ENCODE data around the gene RPL27A.
A peak's percentile ranks its signal among the peaks of the same experiment; 100 is the strongest.

The RPL27A gene

DNA sequence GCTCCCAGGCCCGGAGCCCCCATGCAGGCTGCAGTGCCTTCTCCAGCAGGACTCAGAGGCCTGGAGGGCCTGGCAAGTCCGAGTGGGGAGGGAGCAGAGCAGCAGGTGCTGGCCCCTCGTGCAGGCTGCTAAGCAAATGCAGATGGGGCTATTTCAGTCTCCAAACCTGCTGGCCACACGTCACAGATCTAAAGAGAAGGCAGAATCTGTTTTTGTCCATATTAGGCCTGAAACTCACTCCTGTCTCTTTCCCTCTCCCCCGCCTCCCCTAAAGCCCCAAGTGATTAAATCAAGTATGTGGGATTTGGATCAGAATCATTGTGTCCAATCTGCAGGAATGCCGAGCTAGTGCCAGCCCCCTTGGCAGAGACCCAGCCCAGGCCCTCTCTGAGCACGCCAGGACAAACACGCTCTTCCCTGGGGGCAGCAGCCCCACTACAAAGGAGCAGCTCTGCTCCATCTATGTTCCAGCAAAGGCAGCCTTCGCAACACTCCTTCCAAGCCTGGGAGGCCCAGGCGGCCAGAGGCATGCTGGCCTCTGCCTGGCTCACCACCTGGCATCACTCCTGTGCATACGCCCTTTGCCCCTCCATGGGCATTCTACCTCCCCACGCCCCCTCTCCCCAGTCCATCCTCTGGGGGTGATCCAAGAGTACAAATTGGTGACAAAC lies 26.5 kb downstream of the RPL27A start:
- Histone ChIP-seq H3K27me3 (ENCODE audit: control insufficient read depth in 1 of 2, insufficient read depth in 2 of 2, low read length in 2 of 2) (no peaks in the 10 kb centered on the region), H3K27ac (ENCODE audit: low read depth, low read length) (peak overlapping the region; percentile 43), H3K4me1 (ENCODE audit: control insufficient read depth in 1 of 2, insufficient read depth in 2 of 2, low read length in 2 of 2) (peaks cover 7 to 8% of the 10 kb centered on the region in 2 donors), H3K9me3 (ENCODE audit: control insufficient read depth in 1 of 2, low read length in 2 of 2) (no peaks in the 10 kb centered on the region), H3K9ac (ENCODE audit: low read depth in 1 of 2, low read length in 2 of 2) (no peak overlapping the region), H3K4me3 (ENCODE audit: low read depth in 1 of 2, low read length in 2 of 2) (no peak overlapping the region), H3K36me3 (ENCODE audit: control insufficient read depth in 1 of 2, insufficient read depth in 2 of 2, low read length in 2 of 2) (peaks cover 11 to 66% of the 10 kb centered on the region in 2 donors)

DNA sequence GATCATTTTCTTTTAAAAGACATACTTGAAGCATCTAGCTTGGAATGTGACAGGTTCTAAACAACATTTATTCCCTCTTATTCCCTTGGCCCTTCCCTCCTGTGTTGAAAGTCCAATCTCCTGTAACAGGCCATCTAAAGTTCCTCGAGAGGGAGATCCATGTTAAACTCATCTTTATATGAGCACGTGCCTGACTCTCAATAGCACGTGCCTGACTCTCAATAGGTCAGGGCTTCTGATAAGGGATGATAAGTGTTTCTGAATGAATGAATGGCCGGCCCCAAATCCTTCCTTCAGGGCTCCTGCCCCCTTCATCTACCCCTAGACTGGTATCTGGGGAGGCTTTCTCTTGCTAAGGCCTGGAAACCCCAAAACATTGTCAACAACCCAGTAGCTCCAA lies 27.2 kb downstream of the RPL27A start:
- Histone ChIP-seq H3K9ac (ENCODE audit: low read depth in 1 of 2, low read length in 2 of 2) (no peak overlapping the region), H3K4me3 (ENCODE audit: low read depth in 1 of 2, low read length in 2 of 2) (no peak overlapping the region), H3K27ac (ENCODE audit: low read depth, low read length) (peak overlapping the region; percentile 43), H3K9me3 (ENCODE audit: control insufficient read depth in 1 of 2, low read length in 2 of 2) (no peaks in the 10 kb centered on the region), H3K27me3 (ENCODE audit: control insufficient read depth in 1 of 2, insufficient read depth in 2 of 2, low read length in 2 of 2) (no peaks in the 10 kb centered on the region), H3K4me1 (ENCODE audit: control insufficient read depth in 1 of 2, insufficient read depth in 2 of 2, low read length in 2 of 2) (peaks cover 7 to 14% of the 10 kb centered on the region in 2 donors), H3K36me3 (ENCODE audit: control insufficient read depth in 1 of 2, insufficient read depth in 2 of 2, low read length in 2 of 2) (peaks cover 11 to 69% of the 10 kb centered on the region in 2 donors)

DNA sequence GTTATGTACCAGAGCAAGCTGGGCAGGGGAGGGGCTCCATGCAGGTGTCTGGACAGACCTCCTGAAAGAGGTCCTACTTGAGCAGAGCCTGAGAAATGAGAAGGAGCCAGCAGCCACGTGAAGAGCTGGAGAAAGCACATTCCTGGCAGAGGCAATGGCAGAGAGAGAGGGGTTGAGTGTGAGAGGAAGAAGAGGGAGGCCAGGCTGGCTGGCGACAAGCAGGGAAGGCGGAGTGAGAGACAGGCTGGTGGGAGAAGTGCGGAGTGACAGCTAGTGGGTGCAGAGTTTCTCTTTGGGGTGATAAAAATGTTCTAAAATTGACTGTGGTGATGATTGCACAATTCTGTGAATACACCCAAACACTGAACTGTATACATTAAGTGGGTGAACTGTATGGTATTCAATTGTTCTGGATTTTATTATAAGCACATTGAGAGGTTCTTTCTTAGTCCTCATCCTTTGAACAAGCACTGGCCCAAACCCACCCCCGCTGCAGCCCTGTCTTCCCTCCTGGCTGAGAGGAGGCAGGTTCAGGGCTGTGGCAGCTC lies 29.4 kb downstream of the RPL27A start:
- Histone ChIP-seq H3K36me3 (ENCODE audit: control insufficient read depth in 1 of 2, insufficient read depth in 2 of 2, low read length in 2 of 2) (peaks cover 17 to 70% of the 10 kb centered on the region in 2 donors), H3K4me3 (ENCODE audit: low read depth in 1 of 2, low read length in 2 of 2) (no peak overlapping the region), H3K27me3 (ENCODE audit: control insufficient read depth in 1 of 2, insufficient read depth in 2 of 2, low read length in 2 of 2) (no peaks in the 10 kb centered on the region), H3K9me3 (ENCODE audit: control insufficient read depth in 1 of 2, low read length in 2 of 2) (no peaks in the 10 kb centered on the region), H3K4me1 (ENCODE audit: control insufficient read depth in 1 of 2, insufficient read depth in 2 of 2, low read length in 2 of 2) (peaks cover 7 to 15% of the 10 kb centered on the region in 2 donors), H3K27ac (ENCODE audit: low read depth, low read length) (no peak overlapping the region), H3K9ac (ENCODE audit: low read depth in 1 of 2, low read length in 2 of 2) (no peak overlapping the region)

DNA sequence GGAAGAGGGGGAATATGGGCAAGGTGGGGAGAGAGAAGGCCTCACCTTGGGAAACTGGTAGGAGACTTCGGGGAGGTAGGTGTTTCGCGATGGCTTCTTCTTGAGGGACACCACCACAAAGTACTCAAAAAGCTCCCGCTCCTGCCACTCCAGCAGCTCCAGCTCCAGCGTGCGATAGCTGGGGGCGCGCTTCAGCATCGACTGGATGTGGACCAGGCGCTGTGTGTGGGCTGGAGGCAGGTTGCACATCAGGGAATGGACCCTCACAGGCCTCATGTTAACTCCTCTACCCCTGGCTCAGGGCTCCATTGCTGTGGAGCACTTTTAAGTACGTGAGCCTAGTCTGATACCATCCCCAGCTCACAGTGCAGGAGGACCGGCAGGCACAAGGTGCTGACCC lies 29.9 kb downstream of the RPL27A start:
- H3K27ac ChIP-seq (ENCODE audit: low read depth, low read length): no peak overlapping the region
- H3K27me3 ChIP-seq (ENCODE audit: control insufficient read depth in 1 of 2, insufficient read depth in 2 of 2, low read length in 2 of 2): no peaks in the 10 kb centered on the region
- H3K9me3 ChIP-seq (ENCODE audit: control insufficient read depth in 1 of 2, low read length in 2 of 2): no peaks in the 10 kb centered on the region
- H3K36me3 ChIP-seq (ENCODE audit: control insufficient read depth in 1 of 2, insufficient read depth in 2 of 2, low read length in 2 of 2): peaks cover 16 to 70% of the 10 kb centered on the region in 2 donors
- no peak overlapping the region for H3K9ac ChIP-seq (ENCODE audit: low read depth in 1 of 2, low read length in 2 of 2)
- H3K4me3 ChIP-seq (ENCODE audit: low read depth in 1 of 2, low read length in 2 of 2): no peak overlapping the region
- H3K4me1 ChIP-seq (ENCODE audit: control insufficient read depth in 1 of 2, insufficient read depth in 2 of 2, low read length in 2 of 2): peaks cover 12 to 21% of the 10 kb centered on the region in 2 donors

DNA sequence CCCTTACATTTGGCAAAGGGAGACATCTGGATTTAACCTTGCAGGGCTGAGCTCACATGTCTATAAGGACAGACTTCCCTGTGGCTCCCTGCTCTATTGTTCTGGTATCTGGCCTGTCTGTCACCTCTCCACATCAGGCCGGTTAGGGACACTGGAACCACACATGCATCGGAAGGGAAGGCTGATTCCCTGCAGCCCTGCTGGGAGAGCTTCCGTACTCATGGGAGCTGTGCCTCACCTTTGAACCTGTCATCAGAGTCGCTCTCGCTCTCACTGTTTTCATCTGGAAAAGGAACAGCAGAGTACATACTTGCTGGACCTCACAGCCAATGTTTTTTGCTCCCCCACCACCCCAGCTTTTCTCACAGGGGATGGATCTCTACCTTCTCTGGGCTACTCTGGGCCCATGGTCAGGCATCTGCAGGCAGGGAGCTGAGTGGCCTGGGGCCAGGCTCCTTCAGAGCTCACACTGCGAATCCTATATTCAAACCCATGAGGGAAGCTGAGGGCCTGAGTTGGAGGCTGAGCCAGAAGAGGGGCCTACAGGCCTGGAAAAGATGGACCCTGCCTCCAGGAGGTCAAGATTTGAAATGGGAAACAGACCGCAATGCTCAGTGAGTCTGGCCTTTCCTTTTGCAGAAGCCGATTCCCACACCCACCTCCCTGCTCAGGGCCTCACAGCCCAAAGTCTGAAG lies 31.3 kb downstream of the RPL27A start:
- H3K4me1 ChIP-seq (ENCODE audit: control insufficient read depth in 1 of 2, insufficient read depth in 2 of 2, low read length in 2 of 2): peaks cover 25 to 32% of the 10 kb centered on the region in 2 donors
- H3K27me3 ChIP-seq (ENCODE audit: control insufficient read depth in 1 of 2, insufficient read depth in 2 of 2, low read length in 2 of 2): no peaks in the 10 kb centered on the region
- peaks cover 18 to 66% of the 10 kb centered on the region in 2 donors for H3K36me3 ChIP-seq (ENCODE audit: control insufficient read depth in 1 of 2, insufficient read depth in 2 of 2, low read length in 2 of 2)
- H3K4me3 ChIP-seq (ENCODE audit: low read depth in 1 of 2, low read length in 2 of 2): no peak overlapping the region
- no peak overlapping the region for H3K9ac ChIP-seq (ENCODE audit: low read depth in 1 of 2, low read length in 2 of 2)
- no peaks in the 10 kb centered on the region for H3K9me3 ChIP-seq (ENCODE audit: control insufficient read depth in 1 of 2, low read length in 2 of 2)
- no peak overlapping the region for H3K27ac ChIP-seq (ENCODE audit: low read depth, low read length)

DNA sequence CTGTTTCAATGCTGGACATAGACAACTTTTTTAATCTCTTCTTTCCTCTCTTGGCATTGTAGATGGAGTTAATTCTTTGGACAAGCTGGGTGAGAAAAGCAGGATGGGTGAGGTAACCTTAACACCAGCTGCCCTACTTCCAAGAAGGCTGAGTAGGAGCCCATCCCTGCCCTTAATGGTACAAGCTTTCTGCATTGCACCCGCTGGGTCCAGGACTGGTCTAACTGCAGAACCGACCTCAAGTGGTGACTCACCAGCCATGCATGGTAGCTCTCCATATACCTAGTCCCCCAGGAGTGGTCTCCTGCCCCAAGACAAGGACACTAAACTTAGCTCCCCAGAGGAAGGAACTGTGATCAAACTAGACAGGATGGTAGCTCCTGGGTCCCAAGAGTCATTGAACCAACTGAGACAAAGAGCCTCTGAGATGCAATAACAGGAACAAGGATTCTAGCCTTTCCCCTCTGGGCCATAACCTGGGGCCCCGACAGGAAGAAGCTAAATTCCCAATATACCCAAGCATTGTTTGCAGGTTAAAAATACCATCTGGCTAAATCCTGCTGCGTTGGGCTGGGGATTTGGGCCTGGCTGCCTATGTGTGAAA lies 32.1 kb downstream of the RPL27A start:
- H3K4me1 ChIP-seq (ENCODE audit: control insufficient read depth in 1 of 2, insufficient read depth in 2 of 2, low read length in 2 of 2): peaks cover 28 to 35% of the 10 kb centered on the region in 2 donors
- H3K27me3 ChIP-seq (ENCODE audit: control insufficient read depth in 1 of 2, insufficient read depth in 2 of 2, low read length in 2 of 2): no peaks in the 10 kb centered on the region
- H3K27ac ChIP-seq (ENCODE audit: low read depth, low read length): no peak overlapping the region
- peaks cover 18 to 60% of the 10 kb centered on the region in 2 donors for H3K36me3 ChIP-seq (ENCODE audit: control insufficient read depth in 1 of 2, insufficient read depth in 2 of 2, low read length in 2 of 2)
- no peaks in the 10 kb centered on the region for H3K9me3 ChIP-seq (ENCODE audit: control insufficient read depth in 1 of 2, low read length in 2 of 2)
- no peak overlapping the region for H3K9ac ChIP-seq (ENCODE audit: low read depth in 1 of 2, low read length in 2 of 2)
- H3K4me3 ChIP-seq (ENCODE audit: low read depth in 1 of 2, low read length in 2 of 2): no peak overlapping the region

DNA sequence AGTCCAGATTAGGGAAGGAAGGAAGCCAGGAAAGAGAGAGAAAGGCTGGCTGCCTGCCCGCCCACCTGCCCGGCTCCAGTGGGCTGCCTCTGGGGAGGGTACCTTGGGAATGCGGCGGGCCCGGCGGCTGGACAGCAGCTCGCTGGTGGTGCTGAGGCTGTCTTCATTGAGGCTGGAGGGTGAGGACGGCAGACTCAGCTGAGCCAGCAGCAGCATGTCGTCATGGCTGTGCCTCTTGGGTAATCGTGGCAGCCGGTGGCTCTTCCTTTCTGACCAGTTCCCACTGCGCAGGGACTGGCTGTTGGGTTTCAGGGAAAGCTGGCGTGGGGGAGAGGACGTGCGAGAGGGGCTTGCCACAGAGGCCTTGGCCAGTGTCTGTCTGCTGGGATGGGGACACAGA lies 32.9 kb downstream of the RPL27A start:
- H3K4me1 ChIP-seq (ENCODE audit: control insufficient read depth in 1 of 2, insufficient read depth in 2 of 2, low read length in 2 of 2): peaks cover 33 to 41% of the 10 kb centered on the region in 2 donors
- no peaks in the 10 kb centered on the region for H3K27me3 ChIP-seq (ENCODE audit: control insufficient read depth in 1 of 2, insufficient read depth in 2 of 2, low read length in 2 of 2)
- peak overlapping the region; percentile 17 for H3K27ac ChIP-seq (ENCODE audit: low read depth, low read length)
- peaks cover 17 to 58% of the 10 kb centered on the region in 2 donors for H3K36me3 ChIP-seq (ENCODE audit: control insufficient read depth in 1 of 2, insufficient read depth in 2 of 2, low read length in 2 of 2)
- no peak overlapping the region for H3K9ac ChIP-seq (ENCODE audit: low read depth in 1 of 2, low read length in 2 of 2)
- H3K4me3 ChIP-seq (ENCODE audit: low read depth in 1 of 2, low read length in 2 of 2): no peak overlapping the region
- no peaks in the 10 kb centered on the region for H3K9me3 ChIP-seq (ENCODE audit: control insufficient read depth in 1 of 2, low read length in 2 of 2)

DNA sequence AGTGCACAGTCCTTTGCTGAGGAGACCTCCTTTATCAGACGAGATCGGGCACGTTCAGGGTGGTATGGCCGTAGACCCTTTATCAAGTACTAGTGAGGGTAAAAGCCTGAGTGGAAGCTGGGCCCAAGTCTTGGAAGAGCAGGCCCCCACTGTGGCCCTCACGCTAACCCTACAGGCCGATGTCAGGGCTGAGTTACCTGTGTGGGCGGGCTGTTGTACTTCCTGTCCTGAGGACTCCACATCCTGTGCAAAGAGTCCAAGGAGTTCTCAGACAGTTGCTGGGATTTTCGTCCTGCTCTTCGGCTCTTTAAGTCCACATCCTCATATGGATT lies 34.9 kb downstream of the RPL27A start:
- Histone ChIP-seq H3K9ac (ENCODE audit: low read depth in 1 of 2, low read length in 2 of 2) (no peak overlapping the region), H3K36me3 (ENCODE audit: control insufficient read depth in 1 of 2, insufficient read depth in 2 of 2, low read length in 2 of 2) (peaks cover 11 to 41% of the 10 kb centered on the region in 2 donors), H3K27ac (ENCODE audit: low read depth, low read length) (no peak overlapping the region), H3K27me3 (ENCODE audit: control insufficient read depth in 1 of 2, insufficient read depth in 2 of 2, low read length in 2 of 2) (no peaks in the 10 kb centered on the region), H3K4me1 (ENCODE audit: control insufficient read depth in 1 of 2, insufficient read depth in 2 of 2, low read length in 2 of 2) (peaks cover 53 to 59% of the 10 kb centered on the region in 2 donors), H3K9me3 (ENCODE audit: control insufficient read depth in 1 of 2, low read length in 2 of 2) (no peaks in the 10 kb centered on the region), H3K4me3 (ENCODE audit: low read depth in 1 of 2, low read length in 2 of 2) (peak overlapping the region in 1 of 2 donors; percentile 12)

DNA sequence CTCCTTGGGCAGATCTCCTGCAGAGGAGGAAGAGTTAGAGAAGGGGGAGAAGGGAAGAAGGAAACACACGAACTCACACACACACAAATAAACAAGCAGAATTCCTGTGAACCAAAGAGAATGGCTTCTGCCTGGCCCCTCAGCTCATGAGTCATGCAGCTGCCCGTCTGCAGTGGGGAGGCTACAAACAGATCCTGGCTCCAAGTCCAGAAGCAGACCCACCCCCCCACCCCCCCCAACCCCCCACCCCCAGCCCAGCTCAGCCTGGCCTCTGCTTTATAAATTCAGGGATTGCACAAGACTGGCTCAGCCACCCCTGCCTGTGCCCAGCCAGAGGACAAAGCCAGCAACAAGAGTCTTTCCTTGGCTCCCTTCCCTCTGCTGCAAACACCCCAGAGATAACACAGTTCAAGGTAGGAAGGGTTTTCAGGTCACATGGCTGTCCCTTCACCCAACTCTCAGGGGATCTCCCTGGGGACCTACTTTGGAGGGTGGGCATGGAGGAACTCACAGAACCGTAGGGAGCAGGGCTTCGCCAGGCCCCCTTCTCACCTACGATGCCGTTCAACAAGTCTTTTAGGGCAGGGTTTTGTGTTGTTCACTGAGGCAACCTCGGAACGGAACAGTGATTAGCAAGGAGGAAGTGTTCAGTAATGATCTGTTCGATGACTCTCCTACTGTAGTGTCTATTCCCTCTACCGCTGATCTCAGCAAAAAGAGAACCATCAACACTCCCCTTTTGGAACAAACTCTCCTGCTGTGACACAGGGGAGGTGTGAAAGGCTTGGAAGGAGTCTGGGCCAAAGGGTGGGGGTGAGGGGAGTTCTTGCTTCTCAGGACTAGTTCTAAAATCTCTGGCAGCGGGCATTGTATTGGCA lies 35.5 kb downstream of the RPL27A start:
- Histone ChIP-seq H3K4me1 (ENCODE audit: control insufficient read depth in 1 of 2, insufficient read depth in 2 of 2, low read length in 2 of 2) (peaks cover 59 to 61% of the 10 kb centered on the region in 2 donors), H3K36me3 (ENCODE audit: control insufficient read depth in 1 of 2, insufficient read depth in 2 of 2, low read length in 2 of 2) (peaks cover 11 to 38% of the 10 kb centered on the region in 2 donors), H3K9ac (ENCODE audit: low read depth in 1 of 2, low read length in 2 of 2) (no peak overlapping the region), H3K4me3 (ENCODE audit: low read depth in 1 of 2, low read length in 2 of 2) (peak overlapping the region; percentile 12 to 35), H3K9me3 (ENCODE audit: control insufficient read depth in 1 of 2, low read length in 2 of 2) (no peaks in the 10 kb centered on the region), H3K27ac (ENCODE audit: low read depth, low read length) (peak overlapping the region; percentile 82), H3K27me3 (ENCODE audit: control insufficient read depth in 1 of 2, insufficient read depth in 2 of 2, low read length in 2 of 2) (no peaks in the 10 kb centered on the region)
